K562 (cell line): ENCODE results near the gene TVP23B. TPM values are rescaled to one million over a fixed set of nuclear protein-coding genes. Genes with fewer than 3 reads are reported as not detected.
"Not testable (repeated sequence)": the region's sequence is repeated elsewhere in the genome, so short reads cannot be mapped to it uniquely, and the experiment has no call there.

Source experiments
- CBFA2T2 ChIP-seq: fragments of 450-650 bp; conservative IDR thresholded peaks from 2 replicates; pipeline ENCODE4 v1.6.1; 2017; ENCODE audit warnings: mild to moderate bottlenecking
- CBFA2T3 ChIP-seq: fragments of 450-650 bp; IDR thresholded peaks from 2 replicates; pipeline ENCODE4 v1.6.1; 2017
- DMBX1 ChIP-seq: fragments of 250-450 bp; sonication (Bioruptor Pico); IDR thresholded peaks from 2 replicates; pipeline ENCODE4 v1.8.0; 2022; ENCODE audit warnings: inconsistent platforms, mild to moderate bottlenecking, moderate library complexity, borderline replicate concordance
- HDAC2 ChIP-seq: fragments of 450-650 bp; IDR thresholded peaks from 2 replicates; pipeline ENCODE4 v1.6.1; 2016; ENCODE audit warnings: mild to moderate bottlenecking
- HDAC8 ChIP-seq: fragments of 450-650 bp; IDR thresholded peaks from 2 replicates; pipeline ENCODE4 v1.6.1; 2016; ENCODE audit warnings: mild to moderate bottlenecking, missing genetic modification characterization, moderate library complexity, missing compliant biosample characterization
- HINFP ChIP-seq: fragments of 450-650 bp; conservative IDR thresholded peaks from 2 replicates; pipeline ENCODE4 v1.6.1; 2016; ENCODE audit warnings: missing genetic modification characterization, low read depth, mild to moderate bottlenecking, control low read depth, missing compliant biosample characterization
- HIVEP1 ChIP-seq: fragments of 250-450 bp; sonication (Bioruptor Pico); IDR thresholded peaks from 2 replicates; pipeline ENCODE4 v1.4.0; 2020; ENCODE audit warnings: mild to moderate bottlenecking
- MECOM ChIP-seq: fragments of 250-450 bp; sonication (Bioruptor Pico); IDR thresholded peaks from 2 replicates; pipeline ENCODE4 v1.8.0; 2022; ENCODE audit warnings: inconsistent platforms
- NR2C2 ChIP-seq, 2 experiments: fragments of 200-800 bp in 1 of 2; sonication (Bioruptor generic) in 1 of 2; sonication (generic) in 1 of 2; formaldehyde crosslinking in 1 of 2; IDR thresholded peaks; 2 replicates each; pipeline versions ENCODE4 v1.6.1 to v1.8.0; 2016 to 2022; ENCODE audit warnings: mild to moderate bottlenecking in 1 of 2, missing compliant biosample characterization in 1 of 2, missing genetic modification characterization in 1 of 2, missing genetic modification reagents in 1 of 2
- PTTG1 ChIP-seq: fragments of 450-650 bp; IDR thresholded peaks from 2 replicates; pipeline ENCODE4 v1.6.1; 2016; ENCODE audit warnings: low read depth, mild to moderate bottlenecking, missing genetic modification characterization, missing compliant biosample characterization
- TAL1 ChIP-seq: fragments of 450-650 bp; IDR thresholded peaks from 2 replicates; pipeline ENCODE4 v1.6.1; 2016; ENCODE audit warnings: mild to moderate bottlenecking
- TEAD1 ChIP-seq, 2 experiments: fragments of 450-650 bp in 1 of 2; sonication (generic) in 1 of 2; formaldehyde crosslinking; IDR thresholded peaks; 2 replicates each; pipeline versions ENCODE4 v1.4.0 to v1.8.0; 2020 to 2022; ENCODE audit warnings: mild to moderate bottlenecking in 2 of 2, missing genetic modification reagents in 1 of 2
- THAP7 ChIP-seq: fragments of 250-450 bp; sonication (Bioruptor Pico); IDR thresholded peaks from 2 replicates; pipeline ENCODE4 v1.5.0; 2021
- TSHZ1 ChIP-seq: fragments of 250-450 bp; sonication (Bioruptor Pico); IDR thresholded peaks from 2 replicates; pipeline ENCODE4 v1.4.0; 2020; ENCODE audit warnings: mild to moderate bottlenecking, moderate library complexity
- ZBTB12 ChIP-seq: fragments of 250-450 bp; sonication (Bioruptor Pico); IDR thresholded peaks from 2 replicates; pipeline ENCODE4 v1.4.0; 2020
- ZNF311 ChIP-seq: fragments of 250-450 bp; sonication (Bioruptor Pico); IDR thresholded peaks from 2 replicates; pipeline ENCODE4 v1.4.0; 2020; ENCODE audit warnings: mild to moderate bottlenecking, moderate library complexity
- ZNF445 ChIP-seq: fragments of 250-450 bp; sonication (Bioruptor Pico); IDR thresholded peaks from 2 replicates; pipeline ENCODE4 v1.4.0; 2020; ENCODE audit warnings: low read depth, mild to moderate bottlenecking, moderate library complexity
- ZNF584 ChIP-seq: fragments of 200-800 bp; sonication (Bioruptor generic); IDR thresholded peaks from 2 replicates; pipeline ENCODE4 v1.6.1; 2016; ENCODE audit warnings: low read depth, mild to moderate bottlenecking, missing genetic modification characterization, missing compliant biosample characterization
- ZNF79 ChIP-seq: fragments of 250-450 bp; sonication (Bioruptor Pico); IDR thresholded peaks from 2 replicates; pipeline ENCODE4 v1.4.0; 2020; ENCODE audit warnings: low read depth, mild to moderate bottlenecking, moderate library complexity
- polyA plus RNA-seq, 8 experiments: library from polyadenylated mRNA; depleted of rRNA in 4 of 8; stranded (reverse) in 5 of 8; unstranded in 3 of 8; fragments of >200 nt; fragmentation: Nextera tagmentation in 2 of 8; fragmentation: Illumina TruSeq in 1 of 8; extraction: Ambion mirVana in 2 of 8; extraction: Trizol in 1 of 8; gene quantifications; 2 replicates each; pipeline versions ENCODE4 v1.2.1 to v1.2.3, GENCODE V29; 2011 to 2014; ENCODE audit warnings: inconsistent platforms in 1 of 8, missing spikeins in 1 of 8
- total RNA-seq, 7 experiments: library from RNA; depleted of rRNA in 6 of 7; stranded (reverse); fragments of >200 nt in 6 of 7; fragmentation: Illumina TruSeq in 2 of 7; extraction: Trizol in 2 of 7; gene quantifications; 2 replicates each; pipeline versions ENCODE4 v1.2.1 to v1.2.3, GENCODE V29; 2011 to 2021; ENCODE audit warnings: low replicate concordance in 1 of 7

Gene TVP23B
- total and polyA plus RNA-seq, 9 of the 15 experiments (the other 6 are each of a cell fraction or from before 2014, with no cell fraction given), result 10.4 to 52.8 (median 15.8) TPM

- TF ChIP-seq ZNF311 (peak; percentile 75; the same call in 1 of the 2 replicates), DMBX1 (CRISPR knock-in tag) (peak; percentile 85), HDAC2 (0 out of 2 replicates have a peak, but pooled peaks have one; percentile 20), HINFP (peak; percentile 67; the same call in 1 of the 2 replicates), ZBTB12 (CRISPR knock-in tag) (peak; percentile 51; the same call in 1 of the 2 replicates), PTTG1 (tag) (peak; percentile 67; the same call in 1 of the 2 replicates), THAP7 (0 out of 2 replicates have a peak, but pooled peaks have one; percentile 22), ZNF79 (peak; percentile 64; the same call in 1 of the 2 replicates), MECOM (CRISPR knock-in tag) (0 out of 2 replicates have a peak, but pooled peaks have one; percentile 50), TSHZ1 (CRISPR knock-in tag) (peak; percentile 40; the same call in 1 of the 2 replicates), ZNF445 (0 out of 2 replicates have a peak, but pooled peaks have one; percentile 15), TAL1 (peak; percentile 44; the same call in 1 of the 2 replicates), CBFA2T3 (peak; percentile 62; the same call in 1 of the 2 replicates), HDAC8 (tag) (0 out of 2 replicates have a peak, but pooled peaks have one; percentile 45), HIVEP1 (CRISPR knock-in tag) (peak; percentile 88; the same call in 1 of the 2 replicates), NR2C2 (tag; IDR thresholded peaks at IDR 0.05) (peak; percentile 59; the same call in 1 of the 2 replicates), ZNF584 (CRISPR knock-in tag) (peak; percentile 84; the same call in 1 of the 2 replicates), TEAD1 (CRISPR knock-in tag; IDR thresholded peaks at IDR 0.05) (peak in 1 of 2 experiments; percentile 81; a peak in 2 of 4 replicates), CBFA2T2 (peak; percentile 31)
- TF ChIP-seq NR2C2 (CRISPR knock-in tag; IDR thresholded peaks at IDR 0.05), result not testable (repeated sequence)
Observed at GRCh38 chr17:18816489-18817371, 35.7 kb downstream of the TVP23B start (continued).
